H4 (cell line): ENCODE results near the gene SCT. TPM values are rescaled to one million over a fixed set of nuclear protein-coding genes. Genes with fewer than 3 reads are reported as not detected.

Experiments
- DNase-seq: peaks from one replicate; pipeline ENCODE4 v3.0.0-alpha.2; 2015; ENCODE audit warnings: low spot score
- total RNA-seq: library from RNA; depleted of rRNA; stranded (reverse); fragments of >200 nt; shearing (Covaris generic); gene quantifications from 2 replicates; pipeline ENCODE4 v1.2.3, GENCODE V29; 2014

SCT gene
- total RNA-seq, 1 experiment from 2014 or later, result not detected

- DNase-seq, result no peak
These were observed 3.6 kb downstream of the SCT start for GRCh38 chr11:623349-623869.

- DNase-seq, result no peak
These were observed 5.1 kb downstream of the SCT start for GRCh38 chr11:621838-622237.

- DNase-seq, result no peak
These were observed 5.8 kb downstream of the SCT start for GRCh38 chr11:620935-621814.

- no peak for DNase-seq
These were observed 6.8 kb downstream of the SCT start for GRCh38 chr11:620201-620600.

DNA sequence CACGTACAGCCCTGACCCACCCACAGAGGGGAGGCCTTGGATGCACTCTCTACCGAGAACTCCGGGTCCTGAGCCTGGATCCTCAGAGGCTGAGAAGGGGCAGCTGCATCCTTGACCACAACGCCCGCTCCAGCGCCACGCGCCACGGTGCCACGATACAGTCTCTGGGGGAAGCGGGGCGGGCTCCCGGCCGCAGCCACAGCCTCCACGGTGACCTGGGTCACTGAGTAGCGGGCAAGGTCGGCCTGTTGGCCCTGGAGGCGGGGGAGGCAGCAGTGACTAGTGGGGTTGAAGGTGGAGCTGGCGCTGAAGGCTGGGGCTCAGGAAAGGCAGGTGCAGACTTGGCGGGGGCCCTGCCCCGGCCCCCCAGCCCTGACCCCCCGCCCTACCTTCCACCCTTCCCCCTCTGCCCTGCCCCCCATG is 7.3 kb downstream of the SCT start:
- DNase-seq, result no peak

DNA sequence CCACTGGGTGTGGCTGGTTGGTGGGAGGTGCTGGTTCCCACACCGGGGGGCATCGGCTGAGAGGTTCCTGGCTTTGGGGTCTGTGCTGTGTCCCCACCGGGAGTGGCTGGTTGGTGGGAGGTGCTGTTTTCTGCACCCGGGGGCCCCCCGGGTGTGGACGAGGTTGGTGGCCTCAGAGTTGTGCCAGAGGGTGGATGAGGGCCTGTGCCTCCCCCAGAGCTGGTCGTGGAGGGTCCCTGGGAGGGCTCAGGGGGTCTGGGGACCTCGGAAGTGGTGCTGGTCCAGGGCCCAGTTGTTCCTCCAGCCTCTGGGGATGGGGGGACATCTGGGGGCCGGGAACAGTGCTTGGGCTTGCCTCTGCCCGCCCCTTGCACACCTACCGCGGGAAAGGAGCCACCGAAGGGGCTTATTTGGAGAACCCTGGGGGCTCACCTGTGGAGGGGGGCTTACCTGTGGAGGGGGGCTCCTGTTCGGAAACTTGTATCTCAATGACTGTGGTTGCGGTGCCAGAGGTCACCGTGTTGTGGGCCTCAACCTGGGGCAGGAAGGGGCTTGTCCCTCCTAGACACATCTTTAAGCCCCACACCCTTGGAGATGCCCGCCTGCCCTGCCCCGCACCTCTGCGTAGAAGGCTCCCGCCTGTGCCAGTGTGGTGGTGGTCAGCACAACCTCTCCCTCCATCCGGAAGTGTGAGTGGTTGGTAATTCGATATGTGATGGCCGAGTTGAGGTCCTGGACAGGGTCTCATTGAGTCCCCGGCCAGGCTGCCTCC is 7.9 kb downstream of the SCT start:
- DNase-seq, result no peak

GRCh38 chr11:617912-618682 is 8.9 kb downstream of the SCT start:
- no peak for DNase-seq

DNA sequence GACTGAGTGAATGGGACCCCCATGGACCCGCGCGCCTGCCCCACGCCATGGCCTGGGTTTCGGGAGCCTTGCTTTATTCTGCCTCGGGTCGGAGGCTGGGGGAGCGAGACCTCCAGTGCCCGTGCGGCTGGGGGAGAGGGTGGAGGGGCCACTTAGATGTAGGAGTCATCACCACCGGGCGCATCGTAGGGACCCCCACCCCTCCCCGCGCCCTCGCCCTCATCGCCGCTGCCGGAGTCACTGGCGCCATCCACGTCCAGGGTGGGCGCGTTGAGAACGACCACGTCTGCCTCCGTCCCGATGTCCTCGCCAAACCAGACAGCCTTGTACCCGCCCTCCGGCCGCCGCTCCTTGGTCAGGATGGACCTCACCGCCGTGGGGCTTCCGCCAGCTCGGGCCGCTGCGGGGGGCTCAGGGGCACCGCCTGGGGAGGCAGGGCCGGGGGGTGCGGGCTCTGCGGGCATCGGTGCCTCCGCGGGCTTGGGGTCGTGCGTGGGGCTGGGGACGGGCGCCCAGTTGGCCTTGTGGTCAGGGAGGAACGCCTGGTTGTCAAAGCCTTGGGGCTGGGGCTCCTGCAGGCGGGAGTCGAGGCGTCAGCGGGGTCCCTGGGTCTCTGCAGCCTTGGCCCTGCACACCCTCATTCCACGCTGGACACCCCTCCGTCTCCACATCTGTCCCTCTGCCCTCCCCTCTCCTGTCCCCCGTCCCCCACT is 9.6 kb downstream of the SCT start:
- no peak for DNase-seq

DNA sequence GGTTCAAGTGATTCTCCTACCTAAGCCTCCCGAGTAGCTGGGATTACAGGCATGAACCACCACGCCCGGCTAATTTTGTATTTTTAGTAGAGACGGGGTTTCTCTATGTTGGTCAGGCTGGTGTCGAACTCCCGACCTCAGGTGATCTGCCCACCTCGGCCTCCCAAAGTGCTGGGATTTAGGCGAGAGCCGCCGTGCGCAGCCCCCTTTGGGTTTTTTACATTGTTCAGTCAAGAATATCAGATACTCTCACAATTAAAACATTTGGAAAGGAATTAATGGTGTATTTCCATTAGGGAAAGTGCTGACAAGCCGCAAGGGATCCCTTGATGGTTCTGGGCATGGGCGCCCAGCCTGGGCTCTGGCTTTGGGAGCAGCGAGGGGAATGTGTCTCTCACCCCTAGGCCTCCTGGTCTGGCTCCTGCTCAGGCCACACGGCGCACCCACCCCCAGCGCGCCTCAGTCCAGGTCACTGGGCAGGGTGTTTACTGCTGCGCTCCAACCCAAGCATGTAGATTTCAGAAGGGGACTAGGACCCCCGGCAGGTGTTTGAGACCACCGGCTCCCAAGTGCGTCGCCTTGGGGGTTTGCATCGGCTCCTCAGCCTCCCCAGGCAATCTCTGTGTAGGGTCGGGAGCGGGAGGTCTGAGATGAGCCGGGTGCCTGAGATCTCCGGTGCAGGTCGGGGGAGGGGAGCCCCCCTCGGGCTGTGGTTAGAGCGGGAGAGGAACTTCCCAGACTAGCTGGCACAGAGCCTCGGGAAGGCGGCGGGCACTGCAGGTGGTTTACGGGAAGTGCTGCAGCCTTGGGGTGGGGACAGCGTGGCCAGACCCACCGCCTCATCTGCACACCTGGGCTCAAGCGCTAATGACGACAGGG is 10.4 kb downstream of the SCT start:
- no peak for DNase-seq

GRCh38 chr11:615504-616319 is 11.3 kb downstream of the SCT start, which contains the start of gene IRF7:
Gene IRF7 (minus strand): TSS chr11:615950. CDS start chr11:615364, 586 bp downstream.
- DNase-seq, result peak; percentile 80

- no peak for DNase-seq
These were observed 12.1 kb downstream of the SCT start for GRCh38 chr11:614623-615503.

- no peak for DNase-seq
These were observed 12.9 kb downstream of the SCT start for GRCh38 chr11:614021-614622.

DNA sequence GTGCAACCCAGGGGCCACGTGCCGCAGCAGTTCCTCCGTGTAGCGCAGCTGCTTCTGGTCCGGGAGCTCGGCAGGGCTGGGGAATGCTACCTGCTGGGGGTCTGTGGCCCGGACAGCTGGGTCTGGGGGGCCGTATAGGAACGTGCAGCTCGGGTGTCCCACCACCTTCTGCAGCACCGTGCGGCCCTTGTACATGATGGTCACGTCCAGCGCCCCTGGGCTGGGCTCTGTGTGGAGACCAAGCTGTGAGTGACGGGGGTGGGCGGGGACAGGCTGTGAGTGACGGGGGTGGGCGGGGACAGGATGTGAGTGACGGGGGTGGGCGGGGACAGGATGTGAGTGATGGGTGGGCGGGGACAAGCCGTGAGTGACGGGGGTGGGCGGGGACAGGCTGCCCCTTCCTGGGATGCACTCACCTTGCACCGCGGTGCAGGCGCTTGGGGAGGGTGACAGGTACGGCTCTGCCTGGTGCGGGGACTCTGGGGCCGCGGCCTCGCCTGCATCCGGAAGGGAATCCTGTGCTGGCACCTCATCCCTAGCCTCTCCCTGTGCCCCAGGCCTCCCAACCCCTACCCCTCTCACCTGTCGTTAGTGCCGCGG is 13.5 kb downstream of the SCT start:
- DNase-seq, result no peak

DNA sequence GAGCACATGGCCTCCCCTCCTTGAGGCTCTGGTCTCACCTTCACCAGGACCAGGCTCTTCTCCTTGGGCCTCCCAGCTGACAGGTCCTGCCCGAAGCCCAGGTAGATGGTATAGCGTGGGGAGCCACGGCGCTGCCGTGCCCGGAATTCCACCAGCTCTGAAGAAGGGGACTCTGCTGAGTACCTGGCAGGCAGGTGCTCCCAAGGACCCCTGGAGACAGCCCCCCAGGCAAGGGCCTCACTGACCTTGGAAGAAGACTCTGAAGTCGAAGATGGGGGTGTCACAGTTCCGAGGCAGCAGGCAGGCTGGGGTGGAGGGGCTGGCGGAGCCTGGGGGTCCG is 14.1 kb downstream of the SCT start:
- no peak for DNase-seq

DNA sequence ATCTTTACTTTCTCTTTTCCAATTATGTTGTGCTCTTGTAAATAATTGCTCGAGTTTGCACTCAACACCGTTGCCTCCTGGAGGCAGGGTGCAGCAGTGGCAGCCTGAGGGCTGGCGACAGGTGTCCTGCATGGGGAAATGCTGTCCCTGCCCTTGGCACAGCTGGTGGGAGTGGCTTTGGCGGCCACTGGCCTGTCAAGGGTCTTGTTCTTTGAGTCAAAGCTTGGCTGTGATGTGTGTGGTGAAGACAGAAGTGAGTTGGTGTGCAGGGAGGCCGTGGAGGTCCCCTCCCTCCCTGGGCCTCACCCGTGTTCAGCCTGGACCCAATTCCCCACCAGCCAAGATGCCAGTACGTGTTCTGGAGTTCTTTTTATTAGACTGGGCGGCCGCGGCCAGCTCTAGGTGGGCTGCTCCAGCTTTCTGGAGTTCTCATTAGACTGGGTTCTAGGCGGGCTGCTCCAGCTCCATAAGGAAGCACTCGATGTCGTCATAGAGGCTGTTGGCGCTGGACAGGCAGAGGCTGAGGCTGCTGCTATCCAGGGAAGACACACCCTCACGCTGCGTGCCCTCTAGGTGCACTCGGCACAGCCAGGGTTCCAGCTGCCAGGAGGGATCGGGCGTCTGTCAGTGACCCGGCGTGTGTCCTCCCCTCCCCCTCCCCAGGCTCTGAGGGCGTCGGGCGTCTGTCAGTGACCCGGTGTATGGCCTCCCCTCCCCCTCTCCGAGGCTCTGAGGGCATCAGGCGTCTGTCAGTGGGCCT is 14.6 kb downstream of the SCT start:
- DNase-seq, result peak; percentile 43
